ENCODE data around the gene STX4.

- TF ChIP-seq CTCF (IDR thresholded peaks at IDR 0.05; ENCODE audit: low read depth, low read length, missing input control) (no peak), ATF3 (IDR thresholded peaks at IDR 0.05) (no peak), GABPA (IDR thresholded peaks at IDR 0.05 in 1 of 2, conservative IDR thresholded peaks at IDR 0.05 in 1 of 2) (peak; percentile 97 to 99), YY1 (IDR thresholded peaks at IDR 0.05) (no peak), REST (IDR thresholded peaks at IDR 0.05) (peak; percentile 54), JUND (IDR thresholded peaks at IDR 0.05) (peak; percentile 57 to 66), TAF1 (conservative IDR thresholded peaks at IDR 0.05) (no peak), MAX (IDR thresholded peaks at IDR 0.05) (peak; percentile 49), RAD21 (IDR thresholded peaks at IDR 0.05) (peak in 1 of 2 donors; percentile 50), NR2F2 (IDR thresholded peaks at IDR 0.05) (peak; percentile 58)
Measured at GRCh38 chr16:31032736-31033708, at the start of gene STX4.

Measured in liver (tissue), 3 donors.